Measurements from ENCODE around the gene MAD2L2. TPM values are rescaled to one million over a fixed set of nuclear protein-coding genes. Genes with fewer than 3 reads are reported as not detected.

Gene MAD2L2
- total and polyA plus RNA-seq, 9 of the 15 experiments (the other 6 are each of a cell fraction or from before 2014, with no cell fraction given) = 12.4 to 286 (median 143) TPM

DNA sequence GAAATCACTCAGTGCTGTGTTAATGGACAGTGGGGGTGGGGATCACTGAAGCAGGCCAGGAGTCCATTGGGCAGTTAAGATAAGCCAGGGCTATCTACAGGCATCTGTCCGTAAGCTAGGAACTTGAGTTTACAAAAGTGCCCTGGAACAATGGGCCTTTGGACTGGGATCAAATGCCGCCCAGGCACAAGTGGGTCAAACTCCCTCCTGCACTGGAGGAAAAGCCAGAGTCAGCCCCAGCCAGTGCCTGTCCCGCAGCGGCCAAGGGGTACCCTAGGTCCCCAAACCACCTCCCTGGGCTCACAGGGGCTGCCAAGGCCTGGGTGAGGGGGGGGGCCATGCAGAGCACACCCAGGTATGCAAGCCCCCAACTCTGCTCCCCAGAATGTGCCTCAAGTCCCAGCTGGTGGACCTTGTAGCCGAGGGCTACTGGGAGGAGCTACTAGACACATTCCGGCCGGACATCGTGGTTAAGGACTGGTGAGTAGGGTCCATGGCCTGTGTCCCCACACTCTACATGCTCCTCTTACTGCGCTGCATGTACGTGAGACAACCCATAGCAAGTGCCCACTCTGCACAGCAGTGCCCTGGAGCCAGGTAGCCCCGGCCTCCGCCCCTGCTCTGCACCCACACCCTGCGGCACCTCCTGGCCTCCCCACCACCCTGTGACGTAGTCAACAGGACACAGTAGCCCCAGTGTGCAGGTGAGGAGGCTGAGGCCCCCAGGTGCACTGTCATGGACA lies 9.2 kb downstream of the MAD2L2 start (continued):
- TF ChIP-seq, protein P1, sequence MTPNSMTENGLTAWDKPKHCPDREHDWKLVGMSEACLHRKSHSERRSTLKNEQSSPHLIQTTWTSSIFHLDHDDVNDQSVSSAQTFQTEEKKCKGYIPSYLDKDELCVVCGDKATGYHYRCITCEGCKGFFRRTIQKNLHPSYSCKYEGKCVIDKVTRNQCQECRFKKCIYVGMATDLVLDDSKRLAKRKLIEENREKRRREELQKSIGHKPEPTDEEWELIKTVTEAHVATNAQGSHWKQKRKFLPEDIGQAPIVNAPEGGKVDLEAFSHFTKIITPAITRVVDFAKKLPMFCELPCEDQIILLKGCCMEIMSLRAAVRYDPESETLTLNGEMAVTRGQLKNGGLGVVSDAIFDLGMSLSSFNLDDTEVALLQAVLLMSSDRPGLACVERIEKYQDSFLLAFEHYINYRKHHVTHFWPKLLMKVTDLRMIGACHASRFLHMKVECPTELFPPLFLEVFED (CRISPR knock-in tag; conservative IDR thresholded peaks at IDR 0.05) = no peak
- TF ChIP-seq AFF1 (IDR thresholded peaks at IDR 0.05; ENCODE audit: low read depth in 1 of 2, partially characterized antibody in 2 of 2) (no peak), ZKSCAN1 (IDR thresholded peaks at IDR 0.05; ENCODE audit: low read depth, low read length) (no peak), ZNF23 (CRISPR knock-in tag; IDR thresholded peaks at IDR 0.05) (no peak), RBBP5 (IDR thresholded peaks at IDR 0.05; ENCODE audit: borderline replicate concordance, insufficient read depth, low read length, poor library complexity, severe bottlenecking) (no peak), EHMT2 (IDR thresholded peaks at IDR 0.05) (no peak), EGR1 (conservative IDR thresholded peaks at IDR 0.05) (peak; percentile 44; the same call in 1 of the 2 replicates), TCFL5 (CRISPR knock-in tag; conservative IDR thresholded peaks at IDR 0.05) (no peak), GATA2 (CRISPR knock-in tag; IDR thresholded peaks at IDR 0.05) (peak; percentile 96), TEAD1 (CRISPR knock-in tag; IDR thresholded peaks at IDR 0.05) (0 out of 4 replicates have a peak, but pooled peaks of 1 of the 2 experiments have one; percentile 32), TRIM28 (IDR thresholded peaks at IDR 0.05) (no peak), POLR2AphosphoS2 (IDR thresholded peaks at IDR 0.05; ENCODE audit: low read length) (peak; percentile 30; the same call in 1 of the 2 replicates), KAT7 (CRISPR knock-in tag; IDR thresholded peaks at IDR 0.05; ENCODE audit: borderline replicate concordance) (no peak), ZC3H4 (CRISPR knock-in tag; IDR thresholded peaks at IDR 0.05; ENCODE audit: borderline replicate concordance) (no peak), POLR2G (IDR thresholded peaks at IDR 0.05; ENCODE audit: low read depth, low read length) (peak; percentile 69), NFXL1 (CRISPR knock-in tag; IDR thresholded peaks at IDR 0.05) (no peak), ZFPM2 (CRISPR knock-in tag; IDR thresholded peaks at IDR 0.05) (no peak), KDM2B (CRISPR knock-in tag; IDR thresholded peaks at IDR 0.05) (no peak), MTA1 (IDR thresholded peaks at IDR 0.05; ENCODE audit: borderline replicate concordance) (peak; percentile 53; the same call in 1 of the 2 replicates), ZNF583 (CRISPR knock-in tag; IDR thresholded peaks at IDR 0.05) (no peak), ZNF717 (CRISPR knock-in tag; IDR thresholded peaks at IDR 0.05) (no peak)
- TF ChIP-seq, protein P2, sequence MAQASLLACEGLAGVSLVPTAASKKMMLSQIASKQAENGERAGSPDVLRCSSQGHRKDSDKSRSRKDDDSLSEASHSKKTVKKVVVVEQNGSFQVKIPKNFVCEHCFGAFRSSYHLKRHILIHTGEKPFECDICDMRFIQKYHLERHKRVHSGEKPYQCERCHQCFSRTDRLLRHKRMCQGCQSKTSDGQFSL (CRISPR knock-in tag; IDR thresholded peaks at IDR 0.05) = peak; percentile 90
- TF ChIP-seq, protein P2 (tag; IDR thresholded peaks at IDR 0.05) = peak in 1 of 2 experiments; percentile 26; a peak in 1 of 4 replicates
